HCT116 (cell line): ENCODE measurements around the gene DLEC1. TPM values are rescaled to one million over a fixed set of nuclear protein-coding genes. Genes with fewer than 3 reads are reported as not detected.

Source experiments
- ATAC-seq: fragments of 200-7000 bp; cut with Tn5 transposase; 2 replicates; pipeline ENCODE4 v1.9.1; 2020; ENCODE audit warnings: mild to moderate bottlenecking, moderate library complexity
- BruUV-seq: library from RNA; stranded (reverse); fragments of 400-500 nt; replicated peaks from 2 replicates; lab custom pipeline; 2021; lab: Mats Ljungman, UMichigan
- CTCF ChIA-PET: fragments of 300-600 bp; sonication (Branson Sonifier 250); formaldehyde crosslinking; loops from one replicate; lab custom pipeline; 2021; ENCODE audit warnings: antibody characterized with exemption; lab: Charles Lee
- POLR2A ChIA-PET: fragments of 300-600, 350-600 bp; sonication (Branson Sonifier 250); formaldehyde crosslinking; loops from one replicate; lab custom pipeline; 2021; ENCODE audit warnings: antibody characterized with exemption; lab: Charles Lee
- RAD21 ChIA-PET, 2 experiments: fragments of 300-600 bp; sonication (Branson Sonifier 250); formaldehyde crosslinking; loops; one replicate each; lab custom pipeline; 2023; ENCODE audit warnings: low total read pairs in 2 of 2; ENCODE audit not compliant: uncharacterized antibody in 2 of 2, unreplicated experiment in 2 of 2, low non-redundant PET in 1 of 2; lab: Charles Lee
- DNase-seq: peaks from one replicate; pipeline ENCODE4 v3.0.0-alpha.2; 2010; ENCODE audit warnings: low read depth, low spot score
- H2AFZ ChIP-seq: fragments of 200-600 bp; shearing (Covaris generic), sonication (generic); 2 replicates; pipeline ENCODE4 v1.6.1; 2017; ENCODE audit warnings: low read depth, mixed run types, mixed read lengths, antibody characterized with exemption, low read length; ENCODE audit not compliant: poor library complexity, severe bottlenecking
- H3K27ac ChIP-seq: 2 replicates; pipeline ENCODE4 v1.5.1; 2012; ENCODE audit warnings: low read depth, low read length
- H3K27me3 ChIP-seq: fragments of 200-600 bp; sonication (generic); 2 replicates; pipeline ENCODE4 v1.6.1; 2016; ENCODE audit warnings: mixed run types, low read length, mixed read lengths; ENCODE audit not compliant: insufficient read depth
- H3K36me3 ChIP-seq, 2 experiments: fragments of 200-500 bp in 1 of 2; fragments of 200-600 bp in 1 of 2; sonication (Bioruptor generic) in 1 of 2; sonication (generic) in 1 of 2; 2 replicates each; pipeline versions ENCODE4 v1.5.1 to v1.6.1; 2014 to 2016; ENCODE audit warnings: low read length in 2 of 2, inconsistent platforms in 1 of 2, mixed read lengths in 1 of 2, mixed run types in 1 of 2; ENCODE audit not compliant: insufficient read depth in 2 of 2, control insufficient read depth in 1 of 2
- H3K4me1 ChIP-seq, 2 experiments: fragments of 200-600 bp in 1 of 2; sonication (generic) in 1 of 2; 2 replicates each; pipeline versions ENCODE4 v1.5.1 to v1.6.1; 2012 to 2017; ENCODE audit warnings: low read length in 2 of 2, inconsistent platforms in 1 of 2, mild to moderate bottlenecking in 1 of 2, mixed read lengths in 1 of 2, mixed run types in 1 of 2, moderate library complexity in 1 of 2; ENCODE audit not compliant: insufficient read depth in 2 of 2, control insufficient read depth in 1 of 2
- H3K4me2 ChIP-seq: fragments of 200-600 bp; sonication (generic); 2 replicates; pipeline ENCODE4 v1.6.1; 2017; ENCODE audit warnings: mixed run types, low read length, mixed read lengths
- H3K4me3 ChIP-seq, 2 experiments: fragments of 200-600 bp in 1 of 2; sonication (generic) in 1 of 2; replicated peaks in 1 of 2; 2 replicates each; pipeline ENCODE4 v1.5.1; 2011 to 2016; ENCODE audit warnings: low read length in 2 of 2, control low read depth in 1 of 2, low read depth in 1 of 2, mild to moderate bottlenecking in 1 of 2, mixed read lengths in 1 of 2, mixed run types in 1 of 2
- H3K79me2 ChIP-seq: fragments of 200-600 bp; sonication (generic); 2 replicates; pipeline ENCODE4 v1.6.1; 2017; ENCODE audit warnings: mild to moderate bottlenecking, mixed run types, low read length, moderate library complexity, mixed read lengths; ENCODE audit not compliant: insufficient read depth
- H3K9ac ChIP-seq: fragments of 200-600 bp; sonication (generic); 2 replicates; pipeline ENCODE4 v1.6.1; 2016; ENCODE audit warnings: low read length, mixed read lengths
- H3K9me2 ChIP-seq: fragments of 200-600 bp; sonication (generic), shearing (Covaris generic); 2 replicates; pipeline ENCODE4 v1.6.1; 2017; ENCODE audit warnings: mixed run types, mild to moderate bottlenecking, moderate library complexity; ENCODE audit not compliant: insufficient read depth
- H3K9me3 ChIP-seq, 2 experiments: fragments of 200-500 bp in 1 of 2; fragments of 200-600 bp in 1 of 2; sonication (Bioruptor generic) in 1 of 2; sonication (generic) in 1 of 2; 2 replicates each; pipeline ENCODE4 v1.6.1; 2014 to 2017; ENCODE audit warnings: low read length in 2 of 2, mixed read lengths in 2 of 2, inconsistent platforms in 1 of 2, low read depth in 1 of 2, mild to moderate bottlenecking in 1 of 2, mixed run types in 1 of 2, moderate library complexity in 1 of 2; ENCODE audit not compliant: control insufficient read depth in 1 of 2, insufficient read depth in 1 of 2
- H4K20me1 ChIP-seq: fragments of 200-600 bp; sonication (generic), shearing (Covaris generic); 2 replicates; pipeline ENCODE4 v1.6.1; 2017; ENCODE audit warnings: mixed run types, mild to moderate bottlenecking, moderate library complexity; ENCODE audit not compliant: insufficient read depth
- CBX3 ChIP-seq: IDR thresholded peaks from 2 replicates; pipeline ENCODE4 v1.6.1; 2012; ENCODE audit warnings: low read depth
- CEBPB ChIP-seq: IDR thresholded peaks from 2 replicates; pipeline ENCODE4 v1.6.1; 2012; ENCODE audit warnings: low read depth
- ELF1 ChIP-seq: IDR thresholded peaks from 2 replicates; pipeline ENCODE4 v1.6.1; 2012; ENCODE audit warnings: low read depth, borderline replicate concordance
- EZH2 ChIP-seq: fragments of 200-600 bp; sonication (generic); IDR thresholded peaks from 2 replicates; pipeline ENCODE4 v1.6.1; 2017; ENCODE audit warnings: antibody characterized with exemption, mixed run types
- FOSL1 ChIP-seq: IDR thresholded peaks from 2 replicates; pipeline ENCODE4 v1.6.1; 2012; ENCODE audit warnings: low read depth
- POLR2A ChIP-seq: IDR thresholded peaks from 2 replicates; pipeline ENCODE4 v1.7.0; 2011; ENCODE audit warnings: borderline replicate concordance; ENCODE audit not compliant: insufficient read depth, insufficient read length; ENCODE audit errors: extremely low read depth
- SIN3A ChIP-seq: IDR thresholded peaks from 2 replicates; pipeline ENCODE4 v1.6.1; 2012; ENCODE audit warnings: low read depth
- TCF7L2 ChIP-seq: IDR thresholded peaks from 2 replicates; pipeline ENCODE4 v1.7.0; 2011; ENCODE audit warnings: borderline replicate concordance, inconsistent platforms; ENCODE audit not compliant: insufficient read depth, insufficient read length; ENCODE audit errors: extremely low read depth
- YY1 ChIP-seq: IDR thresholded peaks from 2 replicates; pipeline ENCODE4 v1.6.1; 2011; ENCODE audit warnings: low read length, low read depth, moderate library complexity, mild to moderate bottlenecking; ENCODE audit not compliant: insufficient replicate concordance; ENCODE audit errors: extremely low read depth
- ZNF274 ChIP-seq: fragments of 200-500 bp; sonication (Bioruptor generic); IDR thresholded peaks from 2 replicates; pipeline ENCODE4 v1.6.1; 2014; ENCODE audit warnings: mild to moderate bottlenecking, low read depth, low read length, inconsistent platforms
- intact Hi-C: fragments of 100-400 bp; cut with micrococcal nuclease; formaldehyde crosslinking; loops from 2 replicates; pipeline ENCODE4 v1.10.0; 2022
- total RNA-seq: library from RNA; stranded (reverse); gene quantifications from one replicate; pipeline ENCODE4 v1.2.1, GENCODE V29; 2021; ENCODE audit not compliant: unreplicated experiment
- TF ChIP-seq, protein P1 (sequence below): IDR thresholded peaks from 2 replicates; pipeline ENCODE4 v1.6.1; 2012
- TF ChIP-seq, protein P2 (sequence below), 3 experiments: fragments of 200-600 bp in 1 of 3; sonication (generic) in 1 of 3; IDR thresholded peaks in 2 of 3; conservative IDR thresholded peaks in 1 of 3; 2 replicates each; pipeline ENCODE4 v1.5.1; 2012 to 2017; ENCODE audit warnings: low read depth in 2 of 3, low read length in 2 of 3, antibody characterized with exemption in 1 of 3, borderline replicate concordance in 1 of 3, control low read depth in 1 of 3, mild to moderate bottlenecking in 1 of 3, mixed read lengths in 1 of 3, mixed run types in 1 of 3, moderate library complexity in 1 of 3; ENCODE audit not compliant: insufficient read depth in 1 of 3

The DLEC1 gene
- total RNA-seq, 1 experiment from 2014 or later = 0.61 TPM

DNA sequence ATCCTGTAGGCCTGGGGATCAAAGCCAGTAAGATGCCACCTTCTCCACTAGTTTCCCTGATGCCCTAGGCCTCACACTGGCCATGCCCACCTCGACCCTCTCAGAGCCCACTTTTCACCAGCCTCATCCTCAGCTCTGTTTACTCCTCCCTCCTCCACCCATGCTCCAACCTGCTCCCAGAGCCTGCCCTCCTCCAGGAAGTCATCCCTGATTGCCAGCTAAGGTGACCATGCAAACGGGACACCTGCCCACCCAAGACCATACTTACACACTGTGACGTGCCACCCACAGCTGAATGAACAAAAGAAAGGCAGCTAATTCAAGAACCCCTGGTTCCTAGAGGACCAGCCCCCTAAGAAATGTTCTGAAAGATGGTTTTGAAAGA, 18.7 kb upstream of the DLEC1 start:
- CTCF ChIA-PET = no interaction called here
- POLR2A ChIA-PET = no interaction called here
- BruUV-seq = no TSS peak

More for the DNA sequence above, 18.7 kb upstream of the DLEC1 start:
- no peaks in the 10 kb centered on the region for H3K79me2 ChIP-seq
- H3K27ac ChIP-seq = no peak overlapping the region
- H3K9me2 ChIP-seq = no peaks in the 10 kb centered on the region
- no peaks in the 10 kb centered on the region for H3K27me3 ChIP-seq
- no peaks in the 10 kb centered on the region for H4K20me1 ChIP-seq
- TF ChIP-seq, protein P1, sequence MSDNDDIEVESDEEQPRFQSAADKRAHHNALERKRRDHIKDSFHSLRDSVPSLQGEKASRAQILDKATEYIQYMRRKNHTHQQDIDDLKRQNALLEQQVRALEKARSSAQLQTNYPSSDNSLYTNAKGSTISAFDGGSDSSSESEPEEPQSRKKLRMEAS = no peak
- TF ChIP-seq CBX3 (no peak), ELF1 (no peak), CEBPB (no peak), TCF7L2 (no peak), FOSL1 (no peak), POLR2A (no peak), SIN3A (no peak), YY1 (no peak), EZH2 (no peak), ZNF274 (no peak)
- TF ChIP-seq, protein P2, sequence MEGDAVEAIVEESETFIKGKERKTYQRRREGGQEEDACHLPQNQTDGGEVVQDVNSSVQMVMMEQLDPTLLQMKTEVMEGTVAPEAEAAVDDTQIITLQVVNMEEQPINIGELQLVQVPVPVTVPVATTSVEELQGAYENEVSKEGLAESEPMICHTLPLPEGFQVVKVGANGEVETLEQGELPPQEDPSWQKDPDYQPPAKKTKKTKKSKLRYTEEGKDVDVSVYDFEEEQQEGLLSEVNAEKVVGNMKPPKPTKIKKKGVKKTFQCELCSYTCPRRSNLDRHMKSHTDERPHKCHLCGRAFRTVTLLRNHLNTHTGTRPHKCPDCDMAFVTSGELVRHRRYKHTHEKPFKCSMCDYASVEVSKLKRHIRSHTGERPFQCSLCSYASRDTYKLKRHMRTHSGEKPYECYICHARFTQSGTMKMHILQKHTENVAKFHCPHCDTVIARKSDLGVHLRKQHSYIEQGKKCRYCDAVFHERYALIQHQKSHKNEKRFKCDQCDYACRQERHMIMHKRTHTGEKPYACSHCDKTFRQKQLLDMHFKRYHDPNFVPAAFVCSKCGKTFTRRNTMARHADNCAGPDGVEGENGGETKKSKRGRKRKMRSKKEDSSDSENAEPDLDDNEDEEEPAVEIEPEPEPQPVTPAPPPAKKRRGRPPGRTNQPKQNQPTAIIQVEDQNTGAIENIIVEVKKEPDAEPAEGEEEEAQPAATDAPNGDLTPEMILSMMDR (IDR thresholded peaks at IDR 0.05 in 2 of 3, conservative IDR thresholded peaks at IDR 0.05 in 1 of 3; ENCODE audit: borderline replicate concordance in 1 of 3, insufficient read depth in 1 of 3, low read depth in 2 of 3, low read length in 2 of 3) = no peak
- TF ChIP-seq, all 23 proteins: peak for 0
- no peak overlapping the region for H2AFZ ChIP-seq
- no peak overlapping the region for H3K4me2 ChIP-seq
- intact Hi-C loops = no loop called here
- ATAC-seq (no peak), DNase-seq (no peak)
- H3K36me3 ChIP-seq = peaks cover 0 to 7% of the 10 kb centered on the region in 2 experiments; a peak in 2 of 4 replicates
- peaks cover 0 to 11% of the 10 kb centered on the region in 2 experiments; a peak in 3 of 4 replicates for H3K4me1 ChIP-seq
- no peak overlapping the region for H3K9ac ChIP-seq
- H3K9me3 ChIP-seq = no peaks in the 10 kb centered on the region; a peak in 1 of 4 replicates
- RAD21 ChIA-PET = no interaction called here
- no peak overlapping the region for H3K4me3 ChIP-seq
